SKM-1 (cell line): ENCODE results near the gene DUSP7.

Source experiments
- DNase-seq: peaks from one replicate; lab custom pipeline; 2025; ENCODE audit not compliant: unreplicated experiment; lab: John Stamatoyannopoulos, UW

The DUSP7 gene

DNA sequence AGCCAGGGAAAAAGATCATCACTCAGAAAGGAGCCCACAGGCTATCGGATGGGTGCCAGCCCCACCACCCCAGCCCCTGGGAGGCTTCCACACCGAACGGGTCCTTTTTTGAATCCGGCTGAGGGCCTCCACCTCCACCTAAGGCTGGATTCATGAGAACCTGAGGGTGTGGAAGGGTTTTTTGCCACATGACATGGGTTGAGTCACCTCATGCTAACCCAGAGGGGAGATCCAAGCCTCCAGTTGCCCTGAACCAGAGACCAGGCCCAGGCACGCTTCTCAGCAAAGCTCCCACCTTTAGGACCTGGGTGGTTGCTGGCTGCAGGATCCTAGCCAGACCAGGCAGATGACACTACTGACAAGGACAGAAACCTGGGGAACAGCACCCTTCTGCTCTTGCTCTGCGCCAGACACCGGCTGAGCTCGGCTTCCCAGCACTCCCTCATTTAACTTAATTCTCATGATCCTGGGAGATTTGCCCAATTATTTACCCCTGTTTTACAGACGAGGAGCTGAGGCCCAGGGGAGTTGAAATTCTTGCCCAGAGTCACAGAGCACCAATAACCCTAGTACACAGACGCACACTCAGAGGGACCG lies 25.6 kb downstream of the DUSP7 start:
- no peak for DNase-seq

- no peak for DNase-seq
Observed at GRCh38 chr3:52029535-52029934, 26.8 kb downstream of the DUSP7 start.

GRCh38 chr3:52029053-52029452 lies 27.3 kb downstream of the DUSP7 start:
- no peak for DNase-seq

- DNase-seq = no peak
Observed at GRCh38 chr3:52028572-52028971, 27.8 kb downstream of the DUSP7 start.

DNA sequence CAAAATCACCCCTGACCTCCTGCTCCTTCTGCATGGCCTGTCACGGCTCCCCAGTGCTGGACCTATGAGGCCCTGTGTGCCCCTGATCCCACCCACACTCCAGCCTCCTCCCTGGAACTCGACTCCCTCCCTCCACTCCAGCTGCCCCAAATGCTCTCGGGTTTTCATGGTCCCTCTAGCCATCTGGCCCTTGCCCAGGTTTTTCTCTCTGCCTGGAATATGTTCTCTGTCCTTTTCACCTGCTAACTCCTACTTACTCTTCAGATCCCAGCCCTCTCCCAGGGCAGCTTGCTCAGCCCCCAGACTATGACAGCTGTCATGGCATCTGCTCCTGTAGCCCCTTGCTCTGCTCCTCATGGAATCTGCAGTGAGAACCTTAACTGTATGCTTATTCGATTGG lies 30.3 kb downstream of the DUSP7 start:
- no peak for DNase-seq

DNA sequence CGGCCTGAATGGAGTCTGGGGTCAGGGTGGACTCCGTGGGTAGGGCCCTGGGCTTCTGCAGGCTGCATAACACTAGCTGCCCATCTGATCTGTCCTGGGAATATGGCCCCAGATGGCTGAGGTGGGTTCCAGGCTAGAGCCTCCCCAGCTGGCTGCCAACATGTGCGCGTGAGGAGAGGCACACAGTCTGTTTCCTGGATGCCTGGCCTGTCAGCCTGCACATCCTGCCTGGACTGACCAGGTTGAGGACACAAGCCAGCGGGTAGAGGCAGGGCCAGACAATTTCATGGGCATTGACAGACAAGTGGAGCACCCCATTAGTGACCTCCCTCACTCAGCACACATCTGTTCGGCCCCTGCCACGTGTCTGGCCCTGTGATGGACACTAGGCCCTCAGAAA lies 30.9 kb downstream of the DUSP7 start:
- DNase-seq = no peak

DNA sequence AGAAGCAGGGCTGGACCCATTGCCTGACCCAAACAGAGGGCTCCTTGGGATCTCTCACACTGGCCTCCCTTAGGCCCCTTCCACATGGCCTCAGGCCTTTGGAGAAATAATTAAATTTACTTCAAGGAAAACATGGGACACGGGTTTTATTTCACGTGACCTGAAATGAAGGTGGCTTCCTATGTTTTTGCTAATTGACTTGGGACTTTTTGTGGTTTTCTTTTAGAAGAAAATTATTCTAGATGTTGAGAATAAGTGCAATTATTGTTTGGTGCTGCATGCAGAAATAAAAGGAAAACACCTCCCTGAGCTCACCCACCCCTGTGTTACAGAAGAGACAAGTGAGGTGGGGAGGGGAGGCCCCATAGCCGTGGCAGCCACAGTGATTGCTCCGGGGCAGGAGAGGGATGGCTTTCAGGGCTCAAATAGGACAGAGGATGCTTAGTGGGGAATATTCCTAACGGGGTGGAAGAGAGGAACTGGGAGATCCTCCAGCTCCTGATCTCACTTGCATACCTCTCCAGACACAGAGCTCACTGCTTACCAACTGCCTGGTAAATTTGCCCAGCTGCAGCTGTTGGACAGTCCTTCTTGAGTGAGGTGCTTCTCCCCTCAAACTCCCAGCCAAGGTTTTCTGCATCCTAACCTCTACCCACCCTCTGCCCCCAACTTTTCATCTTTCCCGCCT lies 31.5 kb downstream of the DUSP7 start:
- no peak for DNase-seq

GRCh38 chr3:52023860-52024764 lies 32.3 kb downstream of the DUSP7 start:
- DNase-seq = no peak

DNA sequence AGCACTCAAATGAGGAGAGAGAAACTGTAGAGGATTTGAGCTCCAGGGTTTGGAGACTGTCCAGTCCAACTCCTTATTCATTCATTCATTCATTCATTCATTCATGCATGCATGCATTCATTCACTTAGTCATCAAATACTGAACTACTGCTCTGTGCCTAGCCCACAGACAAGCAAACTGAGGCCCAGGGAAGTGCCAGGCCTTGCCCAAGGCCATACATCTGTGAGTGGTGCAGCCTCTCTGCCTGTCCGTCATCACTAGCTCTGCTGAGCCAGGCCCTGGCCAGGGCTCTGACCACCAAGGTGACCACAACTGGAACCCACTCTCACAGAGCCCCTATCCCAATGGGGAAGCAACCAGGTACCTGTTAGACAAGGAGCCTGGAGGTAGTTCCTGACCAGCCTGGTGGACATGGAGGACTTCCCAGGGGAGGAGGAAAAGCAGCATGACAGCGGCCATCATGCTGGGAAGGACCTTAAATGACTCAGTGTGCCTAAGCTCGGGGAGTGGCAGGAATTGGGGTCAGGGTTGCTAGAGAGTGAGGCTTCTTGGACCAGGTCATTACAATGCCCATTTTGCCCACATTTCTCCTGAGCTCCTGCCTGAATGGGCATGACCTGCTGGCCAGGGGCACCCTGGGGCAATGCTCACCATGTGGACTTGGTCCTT lies 33.1 kb downstream of the DUSP7 start:
- no peak for DNase-seq

- no peak for DNase-seq
Observed at GRCh38 chr3:52022323-52023100, 33.9 kb downstream of the DUSP7 start.

GRCh38 chr3:52021489-52022268 lies 34.7 kb downstream of the DUSP7 start:
- no peak for DNase-seq

DNA sequence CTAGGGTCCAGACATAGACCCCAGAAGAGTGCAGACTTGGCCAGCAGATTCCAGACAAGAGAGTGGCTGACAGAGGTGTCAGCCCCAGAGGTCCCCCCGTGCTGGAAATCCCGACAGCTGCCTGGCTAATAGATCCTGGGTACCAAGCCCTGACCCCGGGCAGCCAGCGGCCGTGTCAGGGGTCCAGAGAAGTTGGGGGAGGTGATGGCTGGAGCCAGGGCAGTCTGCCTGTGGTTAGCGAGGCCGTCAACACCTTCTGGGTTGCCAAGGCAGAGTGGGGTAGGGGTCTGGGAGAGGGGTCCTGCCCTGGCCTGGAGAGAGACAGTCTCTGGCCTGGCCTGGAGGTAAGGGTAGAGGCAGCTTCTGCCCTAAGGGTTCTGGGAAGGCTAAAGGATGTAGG lies 35.6 kb downstream of the DUSP7 start:
- DNase-seq = no peak

DNA sequence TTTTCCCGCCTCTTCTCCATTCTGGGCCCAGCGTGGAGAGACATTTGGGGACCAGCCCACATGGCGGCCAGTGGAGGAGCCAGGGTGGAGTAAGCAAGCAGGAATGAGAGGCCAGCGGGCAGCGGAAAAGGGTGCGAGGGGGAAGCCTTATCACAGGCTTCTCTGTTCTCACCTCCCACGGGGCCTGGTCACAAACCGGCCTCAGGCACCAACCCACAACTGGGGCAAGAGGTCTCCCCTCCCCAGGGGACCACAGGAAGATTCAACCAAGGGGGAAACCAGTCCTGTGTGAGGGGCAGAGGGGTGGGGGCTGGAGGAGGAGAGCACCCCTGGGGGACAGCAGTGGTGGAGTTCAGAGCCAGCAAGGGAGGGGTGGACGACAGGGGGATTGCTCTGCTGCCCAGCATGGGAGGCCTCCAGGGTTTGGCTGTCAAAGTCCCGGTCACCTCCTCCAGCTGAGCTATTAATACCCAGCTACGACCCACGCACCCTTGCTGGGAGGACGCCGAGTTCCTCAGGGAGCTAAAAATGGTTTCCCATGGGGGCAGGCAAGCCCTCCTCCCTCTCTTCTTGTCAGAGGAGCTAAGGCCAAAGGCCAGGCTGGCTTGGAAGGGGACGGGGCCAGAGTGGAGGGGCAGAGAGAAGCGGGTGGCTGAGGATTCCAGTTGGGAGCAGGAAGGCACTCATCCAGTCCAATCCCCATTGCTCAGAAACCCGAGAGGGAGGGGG lies 36.9 kb downstream of the DUSP7 start:
- DNase-seq = no peak

DNA sequence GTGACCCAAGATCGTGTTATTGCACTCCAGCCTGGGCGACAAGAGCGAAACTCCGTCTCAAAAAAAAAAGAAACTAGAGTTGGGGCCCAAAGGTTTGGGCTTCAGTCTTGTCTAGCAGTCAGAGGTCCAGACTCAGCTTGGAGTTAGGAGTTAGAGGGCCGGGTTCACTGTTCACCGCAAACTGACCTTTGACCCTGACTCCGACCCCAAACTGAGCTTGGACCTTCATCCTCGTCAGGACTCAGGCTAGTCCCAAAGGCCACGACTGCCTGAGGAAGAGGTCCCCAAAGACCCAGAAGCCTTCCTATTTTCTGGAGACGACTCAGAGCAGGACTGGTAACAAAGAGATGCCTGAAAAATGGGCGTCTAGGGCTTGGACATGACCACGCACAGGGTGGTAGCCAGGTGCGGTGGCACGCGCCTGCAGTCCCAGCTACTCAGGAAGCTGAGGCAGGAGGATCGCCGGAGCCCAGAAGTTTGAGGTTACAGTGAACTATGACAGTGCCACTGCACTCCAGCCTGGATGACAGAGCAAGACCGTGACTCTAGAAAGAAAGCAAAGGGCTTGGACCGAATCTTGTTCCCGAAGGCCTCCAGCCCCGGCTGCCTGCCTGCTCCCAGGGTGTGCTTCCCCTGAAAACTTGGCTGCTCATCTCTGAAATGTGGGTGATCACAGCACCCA lies 37.9 kb downstream of the DUSP7 start:
- DNase-seq = no peak

DNA sequence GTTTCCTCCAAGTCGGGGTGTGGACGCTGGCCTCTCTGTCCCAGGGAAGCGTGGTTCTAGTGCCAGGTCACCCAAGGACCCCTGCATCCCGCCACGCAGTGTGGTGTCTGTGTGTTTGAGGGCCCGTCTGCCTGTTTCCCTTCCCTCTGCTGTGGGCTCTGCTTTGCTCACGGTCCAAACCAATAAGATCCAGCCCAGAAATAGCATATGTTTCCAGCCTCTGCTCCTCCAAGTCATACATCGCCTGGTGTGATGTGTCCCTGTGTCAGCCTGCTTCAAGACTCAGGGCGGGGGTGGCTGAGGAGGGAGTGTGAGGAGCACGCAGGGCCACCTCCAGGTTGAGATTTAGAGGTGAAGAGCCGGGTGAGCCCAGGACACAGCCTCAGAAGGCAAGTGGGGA lies 38.8 kb downstream of the DUSP7 start:
- no peak for DNase-seq

DNA sequence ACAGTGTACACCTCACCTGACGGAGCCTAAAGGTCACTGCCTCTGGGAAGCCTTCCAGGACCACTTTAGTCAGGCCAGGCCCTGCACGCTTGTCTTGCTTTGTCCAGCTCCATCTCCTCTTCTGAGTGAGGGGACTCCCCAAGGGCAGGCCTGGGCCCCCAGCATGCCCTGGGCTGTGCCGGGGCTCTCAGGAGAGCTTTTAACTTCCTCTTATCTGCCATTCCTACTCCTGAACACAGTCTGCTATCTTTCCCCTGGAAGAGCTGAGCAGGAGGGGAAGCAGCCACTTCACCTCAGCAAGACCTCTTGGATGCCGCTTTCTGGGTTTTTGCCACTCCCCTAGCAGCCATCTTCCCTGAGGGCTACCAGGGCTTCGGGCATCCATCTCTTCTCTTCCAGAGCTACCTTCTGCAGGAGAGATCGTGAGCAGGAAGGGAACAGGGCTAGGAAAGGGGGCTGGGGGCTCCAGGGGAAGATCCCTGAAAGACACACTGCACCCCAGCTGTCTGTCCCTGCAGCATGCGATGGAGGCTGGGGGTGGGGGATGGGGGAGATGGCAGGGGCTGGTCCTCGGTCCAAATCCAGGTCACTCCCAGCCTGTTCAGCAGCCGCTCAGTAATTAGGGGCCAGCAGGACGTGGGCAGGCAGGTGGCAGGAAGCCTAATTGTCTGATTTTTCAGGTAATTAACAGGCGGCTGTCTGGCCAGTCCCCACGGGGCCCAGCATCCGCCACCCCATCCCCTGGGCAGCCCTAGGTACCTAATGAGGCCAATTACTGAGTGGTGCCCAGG lies 40.7 kb downstream of the DUSP7 start:
- DNase-seq = no peak

- DNase-seq = no peak
Observed at GRCh38 chr3:52014613-52015012, 41.8 kb downstream of the DUSP7 start.
